Measurements from ENCODE around the gene KLHL29.

KLHL29 gene

DNA sequence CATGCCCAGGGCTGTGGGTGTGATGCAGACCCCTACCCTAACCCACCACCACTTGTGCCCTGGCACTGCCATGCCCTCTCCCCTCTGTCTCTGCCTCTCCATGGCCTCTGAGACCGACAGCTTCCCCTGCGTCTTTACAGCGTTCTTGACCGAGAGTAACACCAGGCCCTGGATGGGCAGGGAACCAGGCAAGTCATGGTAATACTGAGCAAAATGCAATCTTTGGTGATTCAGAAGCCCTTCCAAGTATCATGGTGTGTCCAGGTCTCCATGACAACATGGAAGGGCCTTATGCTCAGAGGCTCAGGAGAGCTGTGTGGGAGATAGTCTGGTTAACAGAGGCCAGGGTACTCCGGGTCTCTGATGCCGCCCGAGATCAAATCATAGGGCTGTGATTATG, 176.1 kb downstream of the KLHL29 start:
- H3K4me3 ChIP-seq (ENCODE audit: low read depth, low read length): no peak overlapping the region
- no peak overlapping the region for H3K9ac ChIP-seq (ENCODE audit: low read depth, low read length)
- no peaks in the 10 kb centered on the region for H3K27me3 ChIP-seq (ENCODE audit: control insufficient read depth, insufficient read depth, low read length)
- no peaks in the 10 kb centered on the region for H3K36me3 ChIP-seq (ENCODE audit: control insufficient read depth, insufficient read depth, low read length)
- H3K4me1 ChIP-seq (ENCODE audit: control insufficient read depth, insufficient read depth, low read length): peaks cover 4% of the 10 kb centered on the region
- H3K9me3 ChIP-seq (ENCODE audit: control insufficient read depth, insufficient read depth, low read length): no peaks in the 10 kb centered on the region

DNA sequence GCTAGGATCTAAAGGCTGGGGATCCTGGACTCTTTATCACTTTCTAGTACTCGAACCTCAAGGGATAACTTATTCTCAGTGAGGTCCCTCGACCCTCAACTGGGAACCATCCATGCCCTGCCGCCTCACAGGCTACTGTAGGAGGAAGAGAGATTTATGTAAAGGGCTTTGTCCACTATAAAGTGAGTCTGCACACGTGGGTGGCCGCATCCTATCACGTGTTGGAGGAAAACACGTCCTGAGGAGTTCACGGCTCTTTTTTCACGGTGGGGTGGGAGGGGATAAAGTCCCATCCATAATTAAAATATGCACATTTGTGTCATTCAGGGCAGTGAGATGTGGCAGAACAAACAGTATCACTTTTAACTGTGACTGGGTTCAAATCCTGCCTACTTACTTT, 176.6 kb downstream of the KLHL29 start:
- Histone ChIP-seq H3K27me3 (ENCODE audit: control insufficient read depth, insufficient read depth, low read length) (no peaks in the 10 kb centered on the region), H3K4me1 (ENCODE audit: control insufficient read depth, insufficient read depth, low read length) (peaks cover 8% of the 10 kb centered on the region), H3K9ac (ENCODE audit: low read depth, low read length) (no peak overlapping the region), H3K36me3 (ENCODE audit: control insufficient read depth, insufficient read depth, low read length) (no peaks in the 10 kb centered on the region), H3K4me3 (ENCODE audit: low read depth, low read length) (no peak overlapping the region), H3K9me3 (ENCODE audit: control insufficient read depth, insufficient read depth, low read length) (no peaks in the 10 kb centered on the region)

DNA sequence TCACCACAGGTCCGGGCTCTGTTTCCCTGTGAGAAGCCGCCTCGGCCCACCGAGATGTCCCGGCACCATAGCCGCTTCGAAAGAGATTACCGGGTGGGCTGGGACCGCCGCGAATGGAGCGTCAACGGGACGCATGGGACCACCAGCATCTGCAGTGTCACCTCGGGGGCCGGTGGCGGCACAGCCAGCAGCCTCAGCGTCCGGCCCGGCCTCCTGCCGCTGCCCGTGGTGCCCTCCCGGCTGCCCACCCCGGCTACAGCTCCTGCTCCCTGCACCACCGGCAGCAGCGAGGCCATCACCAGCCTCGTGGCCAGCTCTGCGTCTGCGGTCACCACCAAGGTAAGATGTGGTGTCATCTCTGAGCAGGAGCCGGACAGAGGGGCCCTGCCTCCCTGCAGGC, 177.2 kb downstream of the KLHL29 start:
- Histone ChIP-seq H3K9ac (ENCODE audit: low read depth, low read length) (no peak overlapping the region), H3K9me3 (ENCODE audit: control insufficient read depth, insufficient read depth, low read length) (no peaks in the 10 kb centered on the region), H3K4me1 (ENCODE audit: control insufficient read depth, insufficient read depth, low read length) (peaks cover 8% of the 10 kb centered on the region), H3K4me3 (ENCODE audit: low read depth, low read length) (no peak overlapping the region), H3K27me3 (ENCODE audit: control insufficient read depth, insufficient read depth, low read length) (no peaks in the 10 kb centered on the region), H3K36me3 (ENCODE audit: control insufficient read depth, insufficient read depth, low read length) (no peaks in the 10 kb centered on the region)

DNA sequence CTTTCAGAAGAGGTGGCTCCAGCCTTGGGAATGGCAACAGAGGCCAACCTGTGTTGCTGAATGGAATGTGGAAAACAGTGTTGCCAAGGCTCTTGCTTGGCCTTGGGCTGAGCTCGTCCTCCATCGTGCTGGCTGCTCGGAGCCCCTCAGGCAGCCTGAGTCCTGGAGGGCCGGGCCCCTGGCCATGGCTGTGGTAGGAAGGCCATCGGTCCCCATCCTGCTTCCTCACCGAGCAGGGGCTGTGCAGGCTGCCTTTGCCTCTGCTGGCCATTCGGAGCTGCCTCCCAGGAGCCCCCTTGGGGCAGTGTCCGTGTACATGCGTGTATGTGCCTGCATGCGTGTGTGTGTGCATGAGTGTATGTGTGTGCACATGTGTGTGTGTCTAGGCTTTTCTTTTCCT, 178.2 kb downstream of the KLHL29 start:
- H3K27me3 ChIP-seq (ENCODE audit: control insufficient read depth, insufficient read depth, low read length): no peaks in the 10 kb centered on the region
- no peak overlapping the region for H3K9ac ChIP-seq (ENCODE audit: low read depth, low read length)
- no peaks in the 10 kb centered on the region for H3K9me3 ChIP-seq (ENCODE audit: control insufficient read depth, insufficient read depth, low read length)
- peaks cover 8% of the 10 kb centered on the region for H3K4me1 ChIP-seq (ENCODE audit: control insufficient read depth, insufficient read depth, low read length)
- H3K4me3 ChIP-seq (ENCODE audit: low read depth, low read length): no peak overlapping the region
- no peaks in the 10 kb centered on the region for H3K36me3 ChIP-seq (ENCODE audit: control insufficient read depth, insufficient read depth, low read length)

DNA sequence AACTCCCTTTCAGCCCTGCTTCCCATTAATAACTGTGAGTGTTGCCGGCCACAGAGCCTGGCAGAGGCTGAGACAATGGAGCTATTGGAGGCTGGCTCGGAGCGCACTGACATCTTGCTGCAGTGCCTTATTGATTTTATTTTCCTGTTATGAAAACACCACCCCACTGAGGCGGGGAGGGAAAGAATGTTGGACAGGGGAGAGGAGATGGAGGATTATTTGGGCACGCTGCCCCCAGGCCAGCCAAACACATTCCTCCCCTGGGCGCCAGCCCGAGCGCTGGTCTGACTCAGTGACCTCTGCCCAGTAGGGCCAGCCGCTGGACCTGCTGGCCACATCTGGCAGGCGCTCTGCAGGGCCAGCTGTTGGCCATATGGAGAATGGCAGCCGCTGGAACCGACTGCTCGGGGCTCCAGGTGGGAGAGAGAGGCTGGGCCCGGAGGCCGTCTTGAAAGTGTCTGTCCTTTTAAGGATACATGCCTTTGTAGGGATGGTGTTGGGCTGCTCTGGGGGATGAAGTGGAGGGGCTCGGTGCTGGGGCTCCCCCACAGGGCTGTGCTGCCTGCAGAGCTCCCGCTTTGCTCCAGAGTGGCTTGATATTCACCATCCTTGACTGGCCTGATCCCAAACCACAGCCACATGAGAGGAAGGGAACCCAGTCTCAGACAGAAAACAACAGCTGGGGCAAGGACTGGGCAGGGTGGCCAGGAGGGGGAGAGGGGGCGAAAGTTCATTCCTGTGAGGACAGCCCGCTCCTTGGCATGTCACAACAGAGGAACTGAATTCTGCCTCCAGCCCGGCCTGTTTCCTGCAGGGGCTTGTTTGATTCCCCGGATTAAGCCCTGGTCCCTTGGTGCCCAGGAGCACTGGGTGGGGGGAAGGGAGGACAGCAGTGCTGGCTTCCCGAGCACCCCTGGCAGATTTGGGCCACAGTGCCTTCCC, 179.0 kb downstream of the KLHL29 start:
- H3K4me1 ChIP-seq (ENCODE audit: control insufficient read depth, insufficient read depth, low read length): peaks cover 8% of the 10 kb centered on the region
- no peaks in the 10 kb centered on the region for H3K36me3 ChIP-seq (ENCODE audit: control insufficient read depth, insufficient read depth, low read length)
- no peaks in the 10 kb centered on the region for H3K9me3 ChIP-seq (ENCODE audit: control insufficient read depth, insufficient read depth, low read length)
- no peak overlapping the region for H3K4me3 ChIP-seq (ENCODE audit: low read depth, low read length)
- H3K27me3 ChIP-seq (ENCODE audit: control insufficient read depth, insufficient read depth, low read length): no peaks in the 10 kb centered on the region
- H3K9ac ChIP-seq (ENCODE audit: low read depth, low read length): no peak overlapping the region

DNA sequence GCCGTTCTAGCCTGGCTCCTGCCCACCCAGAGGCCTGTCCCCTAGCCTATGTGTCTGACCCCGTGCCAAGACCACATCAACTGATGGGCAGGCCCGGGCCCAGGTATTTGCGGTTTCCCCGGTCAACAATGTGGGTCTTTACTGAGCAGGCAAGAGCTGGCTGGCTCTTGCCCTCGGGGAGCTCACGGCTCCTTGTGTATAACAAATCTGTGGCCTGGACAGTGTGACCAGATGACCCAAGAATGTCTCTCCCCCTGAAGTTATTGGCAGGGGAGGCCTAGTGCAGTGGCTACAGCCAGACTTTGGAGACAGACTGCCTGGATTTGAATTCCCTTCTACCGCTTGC, 179.6 kb downstream of the KLHL29 start:
- H3K27me3 ChIP-seq (ENCODE audit: control insufficient read depth, insufficient read depth, low read length): no peaks in the 10 kb centered on the region
- H3K9ac ChIP-seq (ENCODE audit: low read depth, low read length): no peak overlapping the region
- H3K4me1 ChIP-seq (ENCODE audit: control insufficient read depth, insufficient read depth, low read length): peaks cover 8% of the 10 kb centered on the region
- no peak overlapping the region for H3K4me3 ChIP-seq (ENCODE audit: low read depth, low read length)
- no peaks in the 10 kb centered on the region for H3K9me3 ChIP-seq (ENCODE audit: control insufficient read depth, insufficient read depth, low read length)
- H3K36me3 ChIP-seq (ENCODE audit: control insufficient read depth, insufficient read depth, low read length): no peaks in the 10 kb centered on the region

DNA sequence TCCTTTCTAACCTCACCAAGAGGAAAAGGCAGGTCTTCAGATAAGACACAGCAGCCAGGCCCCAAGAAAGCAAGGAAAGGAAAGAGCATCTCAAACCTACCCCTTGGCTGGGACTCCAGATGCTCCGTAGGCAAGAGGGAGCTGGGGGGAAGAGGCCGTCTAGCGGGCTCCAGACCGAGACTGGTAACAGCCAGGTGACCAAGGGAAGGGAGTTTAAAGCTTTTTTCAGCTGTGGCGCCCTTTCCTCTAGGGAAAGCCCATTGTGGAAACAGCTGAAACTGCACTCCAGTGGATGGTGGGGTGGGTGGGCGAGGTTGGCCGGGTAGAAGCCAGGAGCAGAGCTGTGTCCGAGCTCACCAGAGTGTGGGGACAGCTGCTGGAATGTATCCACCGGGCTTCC, 180.4 kb downstream of the KLHL29 start:
- Histone ChIP-seq H3K9me3 (ENCODE audit: control insufficient read depth, insufficient read depth, low read length) (no peaks in the 10 kb centered on the region), H3K4me3 (ENCODE audit: low read depth, low read length) (no peak overlapping the region), H3K36me3 (ENCODE audit: control insufficient read depth, insufficient read depth, low read length) (no peaks in the 10 kb centered on the region), H3K4me1 (ENCODE audit: control insufficient read depth, insufficient read depth, low read length) (peaks cover 8% of the 10 kb centered on the region), H3K9ac (ENCODE audit: low read depth, low read length) (no peak overlapping the region), H3K27me3 (ENCODE audit: control insufficient read depth, insufficient read depth, low read length) (no peaks in the 10 kb centered on the region)

DNA sequence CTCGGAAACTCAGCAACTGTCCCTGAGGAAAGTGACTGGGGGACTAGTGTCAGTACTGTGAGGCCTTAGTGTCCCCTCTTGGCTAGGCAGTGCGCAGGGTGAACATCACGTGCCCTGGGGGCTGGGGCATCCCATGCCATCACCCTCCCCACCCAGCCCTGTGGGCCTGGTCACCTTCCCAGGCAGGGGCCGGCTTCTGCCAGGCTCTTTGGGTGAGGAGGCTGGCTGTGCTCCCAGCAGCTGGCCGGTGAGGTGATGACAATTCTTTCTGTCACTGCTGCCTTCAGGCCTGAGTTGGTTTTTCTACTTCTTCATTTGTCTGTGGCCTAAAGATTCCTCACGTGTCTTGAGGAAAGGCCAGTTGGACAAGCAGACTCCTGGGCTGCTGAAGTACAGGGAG, 180.8 kb downstream of the KLHL29 start:
- no peaks in the 10 kb centered on the region for H3K9me3 ChIP-seq (ENCODE audit: control insufficient read depth, insufficient read depth, low read length)
- H3K4me3 ChIP-seq (ENCODE audit: low read depth, low read length): no peak overlapping the region
- H3K4me1 ChIP-seq (ENCODE audit: control insufficient read depth, insufficient read depth, low read length): peaks cover 8% of the 10 kb centered on the region
- no peaks in the 10 kb centered on the region for H3K27me3 ChIP-seq (ENCODE audit: control insufficient read depth, insufficient read depth, low read length)
- no peak overlapping the region for H3K9ac ChIP-seq (ENCODE audit: low read depth, low read length)
- no peaks in the 10 kb centered on the region for H3K36me3 ChIP-seq (ENCODE audit: control insufficient read depth, insufficient read depth, low read length)

DNA sequence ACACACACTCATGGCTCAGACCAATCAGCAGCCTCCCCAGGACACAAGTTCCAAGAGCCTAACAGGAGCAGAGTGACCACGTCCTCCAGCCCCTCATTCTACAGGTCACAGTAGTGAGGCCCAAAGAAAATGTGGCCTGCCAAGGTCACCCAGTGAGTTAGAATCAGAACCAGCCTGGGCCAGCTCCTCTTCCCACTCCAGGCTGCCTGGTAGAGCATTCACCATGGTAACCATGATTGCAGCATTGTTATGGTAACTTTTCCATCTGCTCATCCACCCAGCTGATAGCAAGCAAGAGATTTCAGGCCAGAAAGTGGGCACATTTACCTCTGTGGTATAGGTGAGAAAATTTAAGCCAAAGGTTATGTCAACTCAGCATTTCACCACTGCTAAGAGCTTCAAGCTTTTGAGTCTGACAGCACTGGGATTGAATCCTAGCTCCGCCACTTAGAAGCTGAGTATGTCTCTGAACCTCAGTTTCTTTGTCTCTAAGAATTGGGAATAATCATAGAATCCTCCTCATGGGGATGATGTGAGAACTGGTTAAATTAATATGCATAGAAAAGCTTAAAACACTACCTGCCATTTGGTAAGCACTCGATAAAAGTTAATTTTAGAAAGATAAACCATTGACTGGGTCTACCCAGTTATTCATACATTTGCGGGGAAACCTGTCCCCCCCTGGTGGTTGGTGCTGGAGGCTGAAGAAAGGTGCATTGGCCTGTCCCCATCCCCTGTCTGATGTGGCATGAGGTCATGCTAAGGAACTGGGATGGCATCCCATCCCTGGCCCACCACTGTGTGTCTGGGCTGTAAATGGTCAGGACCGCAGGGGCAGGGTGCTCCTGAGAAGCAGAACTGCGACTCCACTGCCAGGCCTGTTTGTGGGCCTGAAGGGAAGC, 181.5 kb downstream of the KLHL29 start:
- Histone ChIP-seq H3K9me3 (ENCODE audit: control insufficient read depth, insufficient read depth, low read length) (no peaks in the 10 kb centered on the region), H3K4me1 (ENCODE audit: control insufficient read depth, insufficient read depth, low read length) (peaks cover 8% of the 10 kb centered on the region), H3K9ac (ENCODE audit: low read depth, low read length) (no peak overlapping the region), H3K4me3 (ENCODE audit: low read depth, low read length) (no peak overlapping the region), H3K36me3 (ENCODE audit: control insufficient read depth, insufficient read depth, low read length) (no peaks in the 10 kb centered on the region), H3K27me3 (ENCODE audit: control insufficient read depth, insufficient read depth, low read length) (no peaks in the 10 kb centered on the region)

DNA sequence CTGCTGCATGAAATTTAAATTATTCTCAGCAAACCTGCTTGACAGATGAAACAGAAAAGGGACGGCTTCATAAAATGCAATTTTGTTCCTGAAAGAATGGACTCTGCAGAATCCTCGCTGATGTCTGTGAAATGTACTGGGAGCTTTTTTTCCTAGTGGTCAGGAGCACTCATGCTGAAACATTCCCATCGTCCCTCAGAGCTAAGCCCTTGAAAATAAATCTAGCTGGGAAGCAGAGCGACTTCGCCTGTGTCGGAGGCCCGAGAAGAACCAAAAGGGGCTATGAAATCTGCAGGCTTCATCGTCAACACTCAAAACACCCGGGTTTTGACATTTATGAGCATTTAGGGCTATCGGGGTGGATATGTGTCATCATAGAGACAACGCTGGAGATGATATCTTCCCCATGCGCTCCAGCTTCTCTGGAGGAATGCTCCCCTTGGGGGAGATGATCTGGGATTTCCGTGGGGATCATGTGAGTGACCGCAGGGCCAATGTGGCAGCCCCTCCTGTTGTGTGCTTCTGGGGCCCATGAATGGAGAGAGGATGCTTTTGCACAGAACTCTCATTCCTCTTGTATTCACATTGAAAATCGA, 182.3 kb downstream of the KLHL29 start:
- no peaks in the 10 kb centered on the region for H3K9me3 ChIP-seq (ENCODE audit: control insufficient read depth, insufficient read depth, low read length)
- no peak overlapping the region for H3K9ac ChIP-seq (ENCODE audit: low read depth, low read length)
- H3K36me3 ChIP-seq (ENCODE audit: control insufficient read depth, insufficient read depth, low read length): no peaks in the 10 kb centered on the region
- H3K27me3 ChIP-seq (ENCODE audit: control insufficient read depth, insufficient read depth, low read length): no peaks in the 10 kb centered on the region
- peaks cover 8% of the 10 kb centered on the region for H3K4me1 ChIP-seq (ENCODE audit: control insufficient read depth, insufficient read depth, low read length)
- no peak overlapping the region for H3K4me3 ChIP-seq (ENCODE audit: low read depth, low read length)

DNA sequence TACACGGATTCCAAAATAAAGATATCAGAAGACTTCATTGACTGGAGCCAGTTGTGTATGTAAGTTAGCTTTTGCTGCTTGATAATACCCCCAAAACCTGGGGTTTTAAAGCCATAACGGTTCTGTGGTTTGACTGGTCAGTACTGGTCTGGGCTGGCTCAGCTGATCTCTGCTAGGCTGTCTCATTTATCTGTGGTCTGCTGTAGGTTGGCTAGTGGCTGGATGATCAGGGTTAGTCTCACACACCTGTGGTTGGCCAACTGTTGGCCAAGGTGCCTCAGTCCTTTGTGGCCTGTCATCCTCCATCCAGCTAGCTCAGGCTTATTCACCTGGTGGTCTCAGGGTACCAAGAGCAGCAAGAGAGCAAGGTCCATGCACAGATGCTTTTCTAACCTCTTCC, 183.2 kb downstream of the KLHL29 start:
- Histone ChIP-seq H3K27me3 (ENCODE audit: control insufficient read depth, insufficient read depth, low read length) (no peaks in the 10 kb centered on the region), H3K4me3 (ENCODE audit: low read depth, low read length) (no peak overlapping the region)

More for the DNA sequence above, 183.2 kb downstream of the KLHL29 start:
- Histone ChIP-seq H3K4me1 (ENCODE audit: control insufficient read depth, insufficient read depth, low read length) (peaks cover 8% of the 10 kb centered on the region), H3K9me3 (ENCODE audit: control insufficient read depth, insufficient read depth, low read length) (no peaks in the 10 kb centered on the region), H3K9ac (ENCODE audit: low read depth, low read length) (no peak overlapping the region), H3K36me3 (ENCODE audit: control insufficient read depth, insufficient read depth, low read length) (no peaks in the 10 kb centered on the region)
